SK-N-SH (cell line): ENCODE results near the gene GPX6. TPM values are rescaled to one million over a fixed set of nuclear protein-coding genes. Genes with fewer than 3 reads are reported as not detected.
A peak's percentile ranks its signal among the peaks of the same experiment; 100 is the strongest.

Experiments used
- CTCF ChIA-PET: fragments of 300-600, 350-600 bp; formaldehyde crosslinking; extraction: SDS; loops from one replicate; lab custom pipeline; 2021; lab: Yijun Ruan, JAX
- POLR2A ChIA-PET: fragments of 350-600 bp; sonication (Branson Sonifier 250); formaldehyde crosslinking; extraction: SDS; loops from one replicate; lab custom pipeline; 2020; ENCODE audit warnings: antibody characterized with exemption, inconsistent platforms; lab: Yijun Ruan, JAX
- DNase-seq: peaks from one replicate; pipeline ENCODE4 v3.0.0; 2012
- H2AFZ ChIP-seq: fragments of 200-600 bp; sonication (generic); 2 replicates; pipeline ENCODE4 v1.8.1; 2016; ENCODE audit warnings: antibody characterized with exemption, mild to moderate bottlenecking, low read depth
- H3F3A ChIP-seq: fragments of 200-600 bp; sonication (generic); replicated peaks from 2 replicates; pipeline ENCODE3; 2016; ENCODE audit warnings: antibody characterized with exemption, mild to moderate bottlenecking; ENCODE audit not compliant: insufficient read depth
- H3K27ac ChIP-seq, 2 experiments: fragments of 200-500 bp in 1 of 2; fragments of 200-600 bp in 1 of 2; sonication (Bioruptor generic) in 1 of 2; sonication (generic), shearing (Covaris generic) in 1 of 2; 2 replicates each; pipeline versions ENCODE4 v1.5.1 to v1.6.1; 2014 to 2016; ENCODE audit warnings: low read depth in 2 of 2, inconsistent platforms in 1 of 2, low read length in 1 of 2, mild to moderate bottlenecking in 1 of 2, mixed read lengths in 1 of 2
- H3K27me3 ChIP-seq: fragments of 200-600 bp; sonication (generic), shearing (Covaris generic); 2 replicates; pipeline ENCODE4 v1.6.1; 2016; ENCODE audit warnings: mixed run types; ENCODE audit not compliant: insufficient read depth
- H3K36me3 ChIP-seq, 2 experiments: fragments of 200-500 bp in 1 of 2; fragments of 200-600 bp in 1 of 2; sonication (Bioruptor generic) in 1 of 2; sonication (generic) in 1 of 2; replicated peaks in 1 of 2; 2 replicates each; pipeline versions ENCODE3 to v1.5.1; 2014 to 2016; ENCODE audit warnings: low read length in 1 of 2, mild to moderate bottlenecking in 1 of 2; ENCODE audit not compliant: insufficient read depth in 2 of 2, control insufficient read depth in 1 of 2
- H3K4me1 ChIP-seq, 2 experiments: fragments of 200-500 bp in 1 of 2; fragments of 200-600 bp in 1 of 2; sonication (Bioruptor generic) in 1 of 2; sonication (generic), shearing (Covaris generic) in 1 of 2; 2 replicates each; pipeline versions ENCODE4 v1.5.1 to v1.6.1; 2014 to 2016; ENCODE audit warnings: low read depth in 1 of 2, low read length in 1 of 2, mixed run types in 1 of 2; ENCODE audit not compliant: insufficient read depth in 2 of 2, control insufficient read depth in 1 of 2
- H3K4me2 ChIP-seq: fragments of 200-600 bp; sonication (generic), shearing (Covaris generic); 2 replicates; pipeline ENCODE4 v1.6.1; 2017; ENCODE audit warnings: mixed run types
- H3K4me3 ChIP-seq, 2 experiments: fragments of 200-500 bp in 1 of 2; fragments of 200-600 bp in 1 of 2; sonication (Bioruptor generic) in 1 of 2; sonication (generic), shearing (Covaris generic) in 1 of 2; 2 replicates each; pipeline versions ENCODE4 v1.5.1 to v1.8.1; 2014 to 2016; ENCODE audit warnings: low read depth in 2 of 2, inconsistent platforms in 1 of 2, low read length in 1 of 2, mild to moderate bottlenecking in 1 of 2, mixed read lengths in 1 of 2, moderate library complexity in 1 of 2
- H3K79me2 ChIP-seq: fragments of 200-600 bp; sonication (generic); 2 replicates; pipeline ENCODE4 v1.8.1; 2017; ENCODE audit warnings: mild to moderate bottlenecking; ENCODE audit not compliant: insufficient read depth
- H3K9ac ChIP-seq: fragments of 200-600 bp; sonication (generic); 2 replicates; pipeline ENCODE4 v1.6.1; 2017; ENCODE audit warnings: mixed run types
- H3K9me2 ChIP-seq: fragments of 200-600 bp; sonication (generic); 2 replicates; pipeline ENCODE4 v1.6.1; 2017; ENCODE audit warnings: mixed run types
- H3K9me3 ChIP-seq: fragments of 200-600 bp; sonication (generic); 2 replicates; pipeline ENCODE4 v1.6.1; 2017; ENCODE audit warnings: mixed run types, mild to moderate bottlenecking, moderate library complexity
- H4K20me1 ChIP-seq: fragments of 200-600 bp; sonication (generic); 2 replicates; pipeline ENCODE4 v1.6.1; 2017; ENCODE audit warnings: mild to moderate bottlenecking, mixed run types; ENCODE audit not compliant: insufficient read depth
- CHD2 ChIP-seq: fragments of 150-350 bp; IDR thresholded peaks from 2 replicates; pipeline ENCODE4 v1.6.1; 2018; ENCODE audit warnings: low read length; ENCODE audit not compliant: partially characterized antibody
- CTCF ChIP-seq: fragments of 200-600 bp; sonication (generic); IDR thresholded peaks from 2 replicates; pipeline ENCODE4 v1.6.1; 2017; ENCODE audit warnings: antibody characterized with exemption, mild to moderate bottlenecking, moderate library complexity
- FOSL2 ChIP-seq: IDR thresholded peaks from 2 replicates; pipeline ENCODE4 v1.4.0; 2012; ENCODE audit warnings: low read depth, mild to moderate bottlenecking, moderate library complexity, borderline replicate concordance
- FOXJ3 ChIP-seq: sonication (generic); formaldehyde crosslinking; IDR thresholded peaks from 2 replicates; pipeline ENCODE4 v1.5.1; 2020; ENCODE audit warnings: mild to moderate bottlenecking, missing genetic modification reagents
- MAX ChIP-seq: IDR thresholded peaks from 2 replicates; pipeline ENCODE4 v1.4.0; 2012; ENCODE audit warnings: low read depth
- NRF1 ChIP-seq: IDR thresholded peaks from 2 replicates; pipeline ENCODE4 v1.6.1; 2012; ENCODE audit warnings: low read depth, mild to moderate bottlenecking, low read length
- RAD21 ChIP-seq: IDR thresholded peaks from 2 replicates; pipeline ENCODE4 v1.6.1; 2012; ENCODE audit warnings: mild to moderate bottlenecking, low read length
- RFX5 ChIP-seq: IDR thresholded peaks from 2 replicates; pipeline ENCODE4 v1.6.1; 2012; ENCODE audit warnings: mild to moderate bottlenecking, improper control_type of control experiment, low read length
- RXRA ChIP-seq: IDR thresholded peaks from 2 replicates; pipeline ENCODE4 v1.4.0; 2012; ENCODE audit warnings: low read depth, mild to moderate bottlenecking, borderline replicate concordance
- SIN3A ChIP-seq: IDR thresholded peaks from 2 replicates; pipeline ENCODE4 v1.6.1; 2012; ENCODE audit warnings: low read depth, mild to moderate bottlenecking, low read length, moderate library complexity, borderline replicate concordance
- SMC3 ChIP-seq: IDR thresholded peaks from 2 replicates; pipeline ENCODE4 v1.6.1; 2012; ENCODE audit warnings: low read depth, low read length, improper control_type of control experiment
- TCF12 ChIP-seq: IDR thresholded peaks from 2 replicates; pipeline ENCODE4 v1.4.0; 2012
- TEAD4 ChIP-seq: IDR thresholded peaks from 2 replicates; pipeline ENCODE4 v1.4.0; 2012; ENCODE audit warnings: mild to moderate bottlenecking, borderline replicate concordance; ENCODE audit not compliant: insufficient read depth
- USF1 ChIP-seq: IDR thresholded peaks from 2 replicates; pipeline ENCODE4 v1.4.0; 2012; ENCODE audit warnings: low read depth, borderline replicate concordance
- YY1 ChIP-seq: IDR thresholded peaks from 2 replicates; pipeline ENCODE4 v1.4.0; 2012; ENCODE audit warnings: low read depth, mild to moderate bottlenecking
- WGBS: methylation state at CpG from one replicate; pipeline ENCODE4 v1.1.6; 2017; ENCODE audit warnings: low lambda C conversion rate; 5-methylcytosine and 5-hydroxymethylcytosine counted together
- polyA plus RNA-seq, 3 experiments: library from polyadenylated mRNA; depleted of rRNA; stranded (reverse); fragments of >200 nt; gene quantifications; 2 replicates each; pipeline ENCODE4 v1.2.3, GENCODE V29; 2012

GPX6 gene
- polyA plus RNA-seq, 1 of the 3 experiments (the other 2 are of a cell fraction): not detected

GRCh38 chr6:28542440-28543296, 27.1 kb upstream of the GPX6 start:
- no peaks in the 10 kb centered on the region; the same call in 1 of the 2 replicates for H3K9me3 ChIP-seq
- no peaks in the 10 kb centered on the region for H3K36me3 ChIP-seq
- peak overlapping the region; percentile 84 for H2AFZ ChIP-seq
- WGBS: 1% methylated on average over 25 of the region's 30 CpGs
- peak overlapping the region; percentile 83 for H3K4me2 ChIP-seq
- no peaks in the 10 kb centered on the region for H4K20me1 ChIP-seq
- no peaks in the 10 kb centered on the region for H3F3A ChIP-seq
- DNase-seq: peak; percentile 72
- no peaks in the 10 kb centered on the region for H3K27me3 ChIP-seq
- H3K27ac ChIP-seq: peak overlapping the region in 1 of 2 experiments; percentile 18; a peak in 1 of 4 replicates
- peak overlapping the region; percentile 61 to 66 for H3K4me3 ChIP-seq
- H3K9me2 ChIP-seq: 0 out of 2 replicates have a peak, but pooled peaks cover 3% of the 10 kb centered on the region
- no peaks in the 10 kb centered on the region; a peak in 2 of 4 replicates for H3K4me1 ChIP-seq
- CTCF ChIA-PET: interaction anchor here (0.6 to 2.7 kb wide), 40 partner anchors 9 to 855 kb away, joined by 3 to 21 read pairs (median 4); partner anchors contain the start of genes ZKSCAN3 and ZSCAN12
- no peak overlapping the region for H3K9ac ChIP-seq
- peak; percentile 31; the same call in 1 of the 2 replicates for TF ChIP-seq RFX5
- TF ChIP-seq FOSL2: 0 out of 2 replicates have a peak, but pooled peaks have one; percentile 32
- peak; percentile 43; the same call in 1 of the 2 replicates for TF ChIP-seq SMC3
- peak; percentile 77 for TF ChIP-seq USF1
- peak; percentile 57 for TF ChIP-seq RAD21
- 0 out of 2 replicates have a peak, but pooled peaks have one; percentile 17 for TF ChIP-seq FOXJ3 (CRISPR knock-in tag)
- no peak; the same call in 1 of the 2 replicates for TF ChIP-seq TCF12
- TF ChIP-seq NRF1: no peak
- TF ChIP-seq YY1: no peak
- no peak for TF ChIP-seq SIN3A
- peak; percentile 64 for TF ChIP-seq CTCF
- peak; percentile 14 for TF ChIP-seq CHD2
- no peak for TF ChIP-seq RXRA
- peak; percentile 60 for TF ChIP-seq MAX
- TF ChIP-seq TEAD4: peak; percentile 79
- TF ChIP-seq, all 33 proteins: peak for 10
- POLR2A ChIA-PET: no interaction called here
- H3K79me2 ChIP-seq: no peaks in the 10 kb centered on the region
